HepG2 (cell line): ENCODE results near the gene GPR17. TPM values are rescaled to one million over a fixed set of nuclear protein-coding genes. Genes with fewer than 3 reads are reported as not detected.

Experiments
- ELF1 ChIP-seq: sonication (generic); formaldehyde crosslinking; IDR thresholded peaks from 2 replicates; pipeline ENCODE4 v1.4.0; 2020; ENCODE audit warnings: missing genetic modification reagents
- FOXC1 ChIP-seq: sonication (generic); formaldehyde crosslinking; IDR thresholded peaks from 2 replicates; pipeline ENCODE4 v1.8.0; 2022; ENCODE audit warnings: mild to moderate bottlenecking, missing genetic modification reagents, borderline replicate concordance
- KLF15 ChIP-seq: sonication (generic); formaldehyde crosslinking; IDR thresholded peaks from 2 replicates; pipeline ENCODE4 v1.8.1; 2023; ENCODE audit warnings: borderline replicate concordance, mild to moderate bottlenecking, inconsistent platforms, missing genetic modification reagents, mixed read lengths
- MTA3 ChIP-seq: sonication (generic); formaldehyde crosslinking; IDR thresholded peaks from 2 replicates; pipeline ENCODE4 v1.4.0; 2020; ENCODE audit warnings: missing genetic modification reagents
- NFYB ChIP-seq: sonication (generic); formaldehyde crosslinking; IDR thresholded peaks from 2 replicates; pipeline ENCODE4 v1.4.0; 2020; ENCODE audit warnings: missing genetic modification reagents
- NFYC ChIP-seq: IDR thresholded peaks from 2 replicates; pipeline ENCODE4 v1.6.1; 2016; ENCODE audit warnings: missing genetic modification reagents, missing compliant biosample characterization
- U2AF2 ChIP-seq: fragments of 200-400 bp; formaldehyde crosslinking; IDR thresholded peaks from 2 replicates; pipeline ENCODE4 v1.6.1; 2017; ENCODE audit warnings: low read depth, mild to moderate bottlenecking, low read length
- ZBTB1 ChIP-seq: sonication (generic); formaldehyde crosslinking; IDR thresholded peaks from 2 replicates; pipeline ENCODE4 v1.4.0; 2020; ENCODE audit warnings: missing genetic modification reagents, borderline replicate concordance
- ZBTB8A ChIP-seq: sonication (generic); formaldehyde crosslinking; IDR thresholded peaks from 2 replicates; pipeline ENCODE4 v1.4.0; 2020; ENCODE audit warnings: mild to moderate bottlenecking, low read depth, missing genetic modification reagents, borderline replicate concordance
- ZKSCAN8 ChIP-seq: IDR thresholded peaks from 2 replicates; pipeline ENCODE4 v1.6.1; 2016; ENCODE audit warnings: borderline replicate concordance, missing genetic modification reagents, missing compliant biosample characterization
- ZNF441 ChIP-seq: sonication (generic); formaldehyde crosslinking; IDR thresholded peaks from 2 replicates; pipeline ENCODE4 v1.7.0; 2021; ENCODE audit warnings: missing genetic modification reagents, borderline replicate concordance
- ZNF484 ChIP-seq: sonication (generic); formaldehyde crosslinking; IDR thresholded peaks from 2 replicates; pipeline ENCODE4 v1.5.1; 2020; ENCODE audit warnings: mild to moderate bottlenecking, low read depth, missing genetic modification reagents, borderline replicate concordance
- ZNF546 ChIP-seq: sonication (generic); formaldehyde crosslinking; conservative IDR thresholded peaks from 2 replicates; pipeline ENCODE4 v1.8.1; 2023; ENCODE audit warnings: mild to moderate bottlenecking, missing genetic modification reagents
- ZNF550 ChIP-seq: sonication (generic); formaldehyde crosslinking; IDR thresholded peaks from 2 replicates; pipeline ENCODE4 v1.4.0; 2020; ENCODE audit warnings: mild to moderate bottlenecking, missing genetic modification reagents, borderline replicate concordance
- ZSCAN12 ChIP-seq: sonication (generic); formaldehyde crosslinking; IDR thresholded peaks from 2 replicates; pipeline ENCODE4 v1.9.0; 2021; ENCODE audit warnings: mild to moderate bottlenecking, missing genetic modification reagents
- polyA plus RNA-seq, 8 experiments: library from polyadenylated mRNA; depleted of rRNA in 3 of 8; stranded (reverse) in 7 of 8; unstranded in 1 of 8; fragments of >200 nt; fragmentation: Illumina TruSeq in 4 of 8; extraction: Trizol in 4 of 8; gene quantifications; 2 replicates each; pipeline versions ENCODE4 v1.2.1 to v1.2.3, GENCODE V29; 2011 to 2016; ENCODE audit warnings: low read depth in 4 of 8, missing spikeins in 1 of 8, mixed read lengths in 1 of 8; ENCODE audit not compliant: insufficient read depth in 1 of 8
- total RNA-seq, 5 experiments: library from RNA; depleted of rRNA; stranded (reverse); fragments of >200 nt; fragmentation: Illumina TruSeq; extraction: Trizol; gene quantifications; 2 replicates each; pipeline ENCODE4 v1.2.3, GENCODE V29; 2016; ENCODE audit warnings: low read depth in 1 of 5
- TF ChIP-seq, protein P1 (sequence below): sonication (generic); formaldehyde crosslinking; IDR thresholded peaks from 2 replicates; pipeline ENCODE4 v1.4.0; 2020; ENCODE audit warnings: missing genetic modification reagents
- TF ChIP-seq, protein P2 (sequence below): sonication (generic); formaldehyde crosslinking; IDR thresholded peaks from 2 replicates; pipeline ENCODE4 v1.4.0; 2020; ENCODE audit warnings: missing genetic modification reagents, borderline replicate concordance
- TF ChIP-seq, protein P3 (sequence below): IDR thresholded peaks from 2 replicates; pipeline ENCODE4 v1.6.1; 2016; ENCODE audit warnings: missing genetic modification reagents, missing compliant biosample characterization
- TF ChIP-seq, protein P4 (sequence below): sonication (generic); formaldehyde crosslinking; IDR thresholded peaks from 2 replicates; pipeline ENCODE4 v1.5.0; 2020; ENCODE audit warnings: mild to moderate bottlenecking, missing genetic modification reagents, moderate library complexity
- TF ChIP-seq, protein P5 (sequence below): sonication (generic); formaldehyde crosslinking; IDR thresholded peaks from 2 replicates; pipeline ENCODE4 v1.5.1; 2020; ENCODE audit warnings: missing genetic modification reagents, mild to moderate bottlenecking, borderline replicate concordance

Gene GPR17
- total and polyA plus RNA-seq, 2 of the 13 experiments (the other 11 are each of a cell fraction or from before 2014, with no cell fraction given): not detected

DNA sequence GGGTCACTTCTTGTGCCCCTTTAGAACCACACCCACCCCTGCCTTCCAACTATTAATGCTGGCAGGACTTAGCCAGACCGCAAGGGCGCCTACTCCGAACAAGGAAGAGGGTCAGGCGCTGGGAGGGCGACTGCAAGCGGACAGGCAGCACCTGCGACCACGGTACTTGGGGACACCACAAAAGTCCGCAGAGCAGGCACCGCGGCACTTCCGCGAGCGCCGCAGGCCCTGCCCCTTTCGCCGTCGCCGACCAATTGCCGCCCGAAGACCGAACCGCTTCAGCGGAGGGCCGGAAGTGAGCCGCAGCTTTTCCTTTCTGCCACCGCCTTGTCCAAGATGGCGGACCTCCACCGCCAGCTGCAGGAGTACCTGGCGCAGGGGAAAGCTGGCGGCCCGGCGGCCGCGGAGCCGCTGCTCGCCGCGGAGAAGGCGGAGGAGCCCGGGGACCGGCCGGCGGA, 55.3 kb downstream of the GPR17 start, which contains the start of gene SFT2D3 (continued):
- TF ChIP-seq, protein P1, sequence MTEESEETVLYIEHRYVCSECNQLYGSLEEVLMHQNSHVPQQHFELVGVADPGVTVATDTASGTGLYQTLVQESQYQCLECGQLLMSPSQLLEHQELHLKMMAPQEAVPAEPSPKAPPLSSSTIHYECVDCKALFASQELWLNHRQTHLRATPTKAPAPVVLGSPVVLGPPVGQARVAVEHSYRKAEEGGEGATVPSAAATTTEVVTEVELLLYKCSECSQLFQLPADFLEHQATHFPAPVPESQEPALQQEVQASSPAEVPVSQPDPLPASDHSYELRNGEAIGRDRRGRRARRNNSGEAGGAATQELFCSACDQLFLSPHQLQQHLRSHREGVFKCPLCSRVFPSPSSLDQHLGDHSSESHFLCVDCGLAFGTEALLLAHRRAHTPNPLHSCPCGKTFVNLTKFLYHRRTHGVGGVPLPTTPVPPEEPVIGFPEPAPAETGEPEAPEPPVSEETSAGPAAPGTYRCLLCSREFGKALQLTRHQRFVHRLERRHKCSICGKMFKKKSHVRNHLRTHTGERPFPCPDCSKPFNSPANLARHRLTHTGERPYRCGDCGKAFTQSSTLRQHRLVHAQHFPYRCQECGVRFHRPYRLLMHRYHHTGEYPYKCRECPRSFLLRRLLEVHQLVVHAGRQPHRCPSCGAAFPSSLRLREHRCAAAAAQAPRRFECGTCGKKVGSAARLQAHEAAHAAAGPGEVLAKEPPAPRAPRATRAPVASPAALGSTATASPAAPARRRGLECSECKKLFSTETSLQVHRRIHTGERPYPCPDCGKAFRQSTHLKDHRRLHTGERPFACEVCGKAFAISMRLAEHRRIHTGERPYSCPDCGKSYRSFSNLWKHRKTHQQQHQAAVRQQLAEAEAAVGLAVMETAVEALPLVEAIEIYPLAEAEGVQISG (CRISPR knock-in tag): peak; percentile 79
- peak; percentile 98 for TF ChIP-seq ZNF441
- peak; percentile 87 for TF ChIP-seq NFYC
- TF ChIP-seq KLF15 (CRISPR knock-in tag): peak; percentile 88; the same call in 1 of the 2 replicates
- TF ChIP-seq, protein P2, sequence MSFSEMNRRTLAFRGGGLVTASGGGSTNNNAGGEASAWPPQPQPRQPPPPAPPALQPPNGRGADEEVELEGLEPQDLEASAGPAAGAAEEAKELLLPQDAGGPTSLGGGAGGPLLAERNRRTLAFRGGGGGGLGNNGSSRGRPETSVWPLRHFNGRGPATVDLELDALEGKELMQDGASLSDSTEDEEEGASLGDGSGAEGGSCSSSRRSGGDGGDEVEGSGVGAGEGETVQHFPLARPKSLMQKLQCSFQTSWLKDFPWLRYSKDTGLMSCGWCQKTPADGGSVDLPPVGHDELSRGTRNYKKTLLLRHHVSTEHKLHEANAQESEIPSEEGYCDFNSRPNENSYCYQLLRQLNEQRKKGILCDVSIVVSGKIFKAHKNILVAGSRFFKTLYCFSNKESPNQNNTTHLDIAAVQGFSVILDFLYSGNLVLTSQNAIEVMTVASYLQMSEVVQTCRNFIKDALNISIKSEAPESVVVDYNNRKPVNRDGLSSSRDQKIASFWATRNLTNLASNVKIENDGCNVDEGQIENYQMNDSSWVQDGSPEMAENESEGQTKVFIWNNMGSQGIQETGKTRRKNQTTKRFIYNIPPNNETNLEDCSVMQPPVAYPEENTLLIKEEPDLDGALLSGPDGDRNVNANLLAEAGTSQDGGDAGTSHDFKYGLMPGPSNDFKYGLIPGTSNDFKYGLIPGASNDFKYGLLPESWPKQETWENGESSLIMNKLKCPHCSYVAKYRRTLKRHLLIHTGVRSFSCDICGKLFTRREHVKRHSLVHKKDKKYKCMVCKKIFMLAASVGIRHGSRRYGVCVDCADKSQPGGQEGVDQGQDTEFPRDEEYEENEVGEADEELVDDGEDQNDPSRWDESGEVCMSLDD (CRISPR knock-in tag): peak; percentile 33; the same call in 1 of the 2 replicates
- TF ChIP-seq MTA3 (CRISPR knock-in tag): no peak
- 0 out of 2 replicates have a peak, but pooled peaks have one; percentile 49 for TF ChIP-seq ZKSCAN8 (CRISPR knock-in tag)
- peak; percentile 64; the same call in 1 of the 2 replicates for TF ChIP-seq ZBTB8A (CRISPR knock-in tag)
- TF ChIP-seq, protein P3, sequence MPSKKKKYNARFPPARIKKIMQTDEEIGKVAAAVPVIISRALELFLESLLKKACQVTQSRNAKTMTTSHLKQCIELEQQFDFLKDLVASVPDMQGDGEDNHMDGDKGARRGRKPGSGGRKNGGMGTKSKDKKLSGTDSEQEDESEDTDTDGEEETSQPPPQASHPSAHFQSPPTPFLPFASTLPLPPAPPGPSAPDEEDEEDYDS (CRISPR knock-in tag): peak; percentile 100
- peak; percentile 88 for TF ChIP-seq NFYB
- no peak; the same call in 1 of the 2 replicates for TF ChIP-seq ZNF546
- TF ChIP-seq, protein P4, sequence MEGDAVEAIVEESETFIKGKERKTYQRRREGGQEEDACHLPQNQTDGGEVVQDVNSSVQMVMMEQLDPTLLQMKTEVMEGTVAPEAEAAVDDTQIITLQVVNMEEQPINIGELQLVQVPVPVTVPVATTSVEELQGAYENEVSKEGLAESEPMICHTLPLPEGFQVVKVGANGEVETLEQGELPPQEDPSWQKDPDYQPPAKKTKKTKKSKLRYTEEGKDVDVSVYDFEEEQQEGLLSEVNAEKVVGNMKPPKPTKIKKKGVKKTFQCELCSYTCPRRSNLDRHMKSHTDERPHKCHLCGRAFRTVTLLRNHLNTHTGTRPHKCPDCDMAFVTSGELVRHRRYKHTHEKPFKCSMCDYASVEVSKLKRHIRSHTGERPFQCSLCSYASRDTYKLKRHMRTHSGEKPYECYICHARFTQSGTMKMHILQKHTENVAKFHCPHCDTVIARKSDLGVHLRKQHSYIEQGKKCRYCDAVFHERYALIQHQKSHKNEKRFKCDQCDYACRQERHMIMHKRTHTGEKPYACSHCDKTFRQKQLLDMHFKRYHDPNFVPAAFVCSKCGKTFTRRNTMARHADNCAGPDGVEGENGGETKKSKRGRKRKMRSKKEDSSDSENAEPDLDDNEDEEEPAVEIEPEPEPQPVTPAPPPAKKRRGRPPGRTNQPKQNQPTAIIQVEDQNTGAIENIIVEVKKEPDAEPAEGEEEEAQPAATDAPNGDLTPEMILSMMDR (CRISPR knock-in tag): peak; percentile 34; the same call in 1 of the 2 replicates
- TF ChIP-seq, protein P5, sequence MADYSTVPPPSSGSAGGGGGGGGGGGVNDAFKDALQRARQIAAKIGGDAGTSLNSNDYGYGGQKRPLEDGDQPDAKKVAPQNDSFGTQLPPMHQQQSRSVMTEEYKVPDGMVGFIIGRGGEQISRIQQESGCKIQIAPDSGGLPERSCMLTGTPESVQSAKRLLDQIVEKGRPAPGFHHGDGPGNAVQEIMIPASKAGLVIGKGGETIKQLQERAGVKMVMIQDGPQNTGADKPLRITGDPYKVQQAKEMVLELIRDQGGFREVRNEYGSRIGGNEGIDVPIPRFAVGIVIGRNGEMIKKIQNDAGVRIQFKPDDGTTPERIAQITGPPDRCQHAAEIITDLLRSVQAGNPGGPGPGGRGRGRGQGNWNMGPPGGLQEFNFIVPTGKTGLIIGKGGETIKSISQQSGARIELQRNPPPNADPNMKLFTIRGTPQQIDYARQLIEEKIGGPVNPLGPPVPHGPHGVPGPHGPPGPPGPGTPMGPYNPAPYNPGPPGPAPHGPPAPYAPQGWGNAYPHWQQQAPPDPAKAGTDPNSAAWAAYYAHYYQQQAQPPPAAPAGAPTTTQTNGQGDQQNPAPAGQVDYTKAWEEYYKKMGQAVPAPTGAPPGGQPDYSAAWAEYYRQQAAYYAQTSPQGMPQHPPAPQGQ (CRISPR knock-in tag): 0 out of 2 replicates have a peak, but pooled peaks have one; percentile 43
- 0 out of 2 replicates have a peak, but pooled peaks have one; percentile 26 for TF ChIP-seq ZNF484 (CRISPR knock-in tag)
- peak; percentile 99 for TF ChIP-seq ELF1
- peak; percentile 25; the same call in 1 of the 2 replicates for TF ChIP-seq ZNF550 (CRISPR knock-in tag)
- TF ChIP-seq ZBTB1 (CRISPR knock-in tag): no peak
- TF ChIP-seq U2AF2: no peak
- no peak; the same call in 1 of the 2 replicates for TF ChIP-seq FOXC1 (CRISPR knock-in tag)
- peak; percentile 58; the same call in 1 of the 2 replicates for TF ChIP-seq ZSCAN12 (CRISPR knock-in tag)
